ENCODE data around the gene ZNF366.
A peak's percentile ranks its signal among the peaks of the same experiment; 100 is the strongest.

The ZNF366 gene

DNA sequence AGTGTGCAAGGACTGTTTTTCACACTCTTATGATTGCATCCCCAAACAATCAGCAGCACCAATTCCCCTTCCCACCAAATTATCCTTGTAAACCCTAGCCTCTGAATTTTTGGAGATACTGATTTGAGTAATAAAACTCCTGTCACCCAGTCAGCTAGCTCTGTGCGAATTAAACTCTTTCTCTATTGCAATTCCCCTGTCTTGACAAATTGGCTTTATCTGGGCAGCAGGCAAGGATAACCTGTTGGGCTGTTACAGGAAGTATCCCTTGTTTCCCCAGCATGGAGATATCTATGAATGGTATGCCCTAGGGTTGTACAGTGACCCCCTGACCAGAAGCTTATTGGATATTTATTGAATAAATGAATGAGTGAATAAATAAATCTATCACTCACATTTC, 106.3 kb downstream of the ZNF366 start:
- no peak for DNase-seq

DNA sequence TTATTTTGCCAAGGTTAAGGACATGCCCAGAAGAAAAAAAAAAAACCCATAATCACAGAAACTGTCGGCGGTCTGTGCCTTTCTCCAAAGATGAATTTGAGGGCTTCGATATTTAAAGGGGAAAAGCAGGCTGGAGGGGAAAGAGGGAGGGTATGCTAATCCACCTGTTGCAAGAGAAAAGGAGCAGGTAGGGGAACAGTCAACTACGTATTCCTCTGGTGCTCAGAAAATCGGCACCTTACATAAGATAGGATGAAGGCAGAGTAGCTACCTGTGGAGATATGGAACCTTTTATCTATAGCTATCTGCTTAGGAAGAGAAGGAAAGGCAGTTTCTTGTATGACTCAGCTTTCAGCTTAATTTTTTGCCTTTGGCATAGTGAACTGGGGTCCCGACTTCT, 109.4 kb downstream of the ZNF366 start:
- no peak for DNase-seq

DNA sequence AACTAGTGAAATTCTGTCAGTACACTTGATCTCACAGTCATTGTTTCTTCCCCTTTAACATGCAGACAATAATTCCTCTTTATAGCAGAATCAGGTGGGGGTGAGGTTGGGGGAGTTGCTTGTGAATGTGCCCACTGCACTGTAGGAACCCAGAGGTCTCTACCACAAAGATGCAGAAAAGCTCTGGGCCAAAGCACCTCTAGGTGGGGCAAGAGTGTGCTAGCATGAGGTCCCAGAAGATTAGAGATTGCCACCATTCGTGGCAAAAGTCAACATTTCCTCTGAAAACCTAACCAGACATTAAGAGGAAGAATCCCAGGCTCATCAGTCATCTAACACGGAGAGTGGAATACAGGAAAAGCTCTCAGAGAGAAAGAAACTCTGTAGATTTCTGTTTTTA, 112.5 kb downstream of the ZNF366 start:
- peak; percentile 42 for DNase-seq

DNA sequence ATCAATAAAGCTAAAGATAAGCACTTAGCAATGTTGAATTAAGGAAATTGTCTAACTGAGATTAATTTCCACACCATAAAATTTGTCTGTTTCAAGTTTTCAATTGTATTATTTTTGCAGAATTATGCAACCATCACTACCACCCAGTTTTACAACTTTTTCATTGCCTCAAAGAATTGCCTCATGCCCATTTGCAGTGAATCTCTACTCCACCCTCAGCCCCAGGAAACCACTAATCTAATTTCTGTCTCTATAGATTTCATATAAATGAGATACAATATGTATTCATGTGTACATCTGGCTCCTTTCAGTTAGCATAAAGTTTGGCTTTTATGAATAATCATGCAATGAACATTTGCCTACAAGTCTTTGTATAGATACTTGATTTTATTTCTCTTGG, 114.2 kb downstream of the ZNF366 start:
- peak; percentile 32 for DNase-seq

Data from inflammatory macrophage treated with lipopolysaccharide for 4 hours (primary cell).